GM18517 (cell line): Measurements from ENCODE around the gene SFT2D2.

Experiments used
- ATAC-seq: cut with Tn5 transposase; IDR thresholded peaks from one replicate; pipeline ENCODE4 v1.9.1; 2021; ENCODE audit warnings: mild to moderate bottlenecking, moderate library complexity; ENCODE audit not compliant: unreplicated experiment

SFT2D2 gene

GRCh38 chr1:168301664-168302320, 76.0 kb downstream of the SFT2D2 start:
- ATAC-seq: no peak
